DND-41 (cell line): Measurements from ENCODE around the gene PDF.

Experiments
- EZH2 ChIP-seq: IDR thresholded peaks from 3 replicates; pipeline ENCODE4 v1.6.1; 2012; ENCODE audit warnings: borderline replicate concordance, low read depth, mild to moderate bottlenecking, moderate library complexity, low read length, inconsistent platforms; ENCODE audit not compliant: severe bottlenecking
- TF ChIP-seq, protein P1 (sequence below): IDR thresholded peaks from 2 replicates; pipeline ENCODE4 v1.5.1; 2012; ENCODE audit warnings: borderline replicate concordance, low read length, moderate library complexity, mild to moderate bottlenecking; ENCODE audit not compliant: poor library complexity, severe bottlenecking; ENCODE audit errors: extremely low read depth

DNA sequence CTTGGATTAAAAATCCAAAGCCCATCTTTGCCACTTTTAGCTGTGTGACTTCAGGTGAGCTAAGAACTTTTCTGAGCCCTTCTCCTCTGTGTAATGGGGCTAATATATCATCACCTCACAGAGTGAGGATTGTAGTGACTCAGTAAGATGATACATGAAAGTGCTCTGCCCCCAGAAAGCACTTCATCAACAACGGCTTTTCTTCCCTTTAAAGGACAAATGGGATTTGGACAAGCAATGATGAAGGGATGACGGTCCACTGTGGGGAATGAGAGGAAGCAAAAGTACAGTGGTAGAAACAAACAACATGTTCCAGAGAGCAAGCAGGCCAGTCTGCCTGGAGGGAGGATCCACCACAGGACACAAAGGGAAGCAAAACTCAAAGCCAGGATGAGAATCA is 35.5 kb upstream of the PDF start:
- TF ChIP-seq, protein P1, sequence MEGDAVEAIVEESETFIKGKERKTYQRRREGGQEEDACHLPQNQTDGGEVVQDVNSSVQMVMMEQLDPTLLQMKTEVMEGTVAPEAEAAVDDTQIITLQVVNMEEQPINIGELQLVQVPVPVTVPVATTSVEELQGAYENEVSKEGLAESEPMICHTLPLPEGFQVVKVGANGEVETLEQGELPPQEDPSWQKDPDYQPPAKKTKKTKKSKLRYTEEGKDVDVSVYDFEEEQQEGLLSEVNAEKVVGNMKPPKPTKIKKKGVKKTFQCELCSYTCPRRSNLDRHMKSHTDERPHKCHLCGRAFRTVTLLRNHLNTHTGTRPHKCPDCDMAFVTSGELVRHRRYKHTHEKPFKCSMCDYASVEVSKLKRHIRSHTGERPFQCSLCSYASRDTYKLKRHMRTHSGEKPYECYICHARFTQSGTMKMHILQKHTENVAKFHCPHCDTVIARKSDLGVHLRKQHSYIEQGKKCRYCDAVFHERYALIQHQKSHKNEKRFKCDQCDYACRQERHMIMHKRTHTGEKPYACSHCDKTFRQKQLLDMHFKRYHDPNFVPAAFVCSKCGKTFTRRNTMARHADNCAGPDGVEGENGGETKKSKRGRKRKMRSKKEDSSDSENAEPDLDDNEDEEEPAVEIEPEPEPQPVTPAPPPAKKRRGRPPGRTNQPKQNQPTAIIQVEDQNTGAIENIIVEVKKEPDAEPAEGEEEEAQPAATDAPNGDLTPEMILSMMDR = no peak
- no peak for TF ChIP-seq EZH2
